B cell (primary cell): ENCODE results near the gene CRTC3. TPM values are rescaled to one million over a fixed set of nuclear protein-coding genes. Genes with fewer than 3 reads are reported as not detected.
"Not testable (repeated sequence)": the region's sequence is repeated elsewhere in the genome, so short reads cannot be mapped to it uniquely, and the experiment has no call there.

ENCODE experiments used
- ATAC-seq: fragments of 200-7000 bp; cut with Tn5 transposase; one replicate; pipeline ENCODE4 v1.10.0; 2021; ENCODE audit warnings: low read depth, mild to moderate bottlenecking, moderate number of reproducible peaks, moderate library complexity
- CTCF ChIA-PET: fragments of 350-600 bp; sonication (Branson Sonifier 250); formaldehyde crosslinking; loops from one replicate; lab custom pipeline; 2021; ENCODE audit warnings: antibody characterized with exemption, inconsistent platforms; lab: Charles Lee
- POLR2A ChIA-PET: fragments of 350-600 bp; sonication (Branson Sonifier 250); formaldehyde crosslinking; loops from one replicate; lab custom pipeline; 2021; ENCODE audit warnings: antibody characterized with exemption; lab: Charles Lee
- DNase-seq: peaks from one replicate; pipeline ENCODE4 v3.0.0; 2013
- H2AFZ ChIP-seq: 2 replicates; pipeline ENCODE4 v1.6.1; 2012; ENCODE audit warnings: mild to moderate bottlenecking, low read depth, low read length; ENCODE audit not compliant: insufficient read depth, poor library complexity, severe bottlenecking
- H3K27ac ChIP-seq, 2 donors: 1 replicate in 1 of 2; 2 replicates in 1 of 2; pipeline ENCODE4 v1.5.1; 2012 to 2013; ENCODE audit warnings: low read length in 2 of 2, mild to moderate bottlenecking in 2 of 2, moderate library complexity in 1 of 2
- H3K27me3 ChIP-seq, 4 experiments: fragments of 200-600 bp in 1 of 4; sonication (generic) in 1 of 4; replicated peaks in 1 of 4; 1 replicate in 2 of 4; 2 replicates in 2 of 4; pipeline versions ENCODE4 v1.6.1 to v1.7.0; 2013 to 2016; ENCODE audit warnings: low read length in 3 of 4, mild to moderate bottlenecking in 2 of 4, mixed read lengths in 1 of 4, moderate library complexity in 1 of 4; ENCODE audit not compliant: insufficient read depth in 4 of 4, control insufficient read depth in 3 of 4; ENCODE audit errors: control extremely low read depth in 1 of 4
- H3K36me3 ChIP-seq, 2 experiments: replicated peaks in 1 of 2; 1 replicate in 1 of 2; 2 replicates in 1 of 2; pipeline versions ENCODE4 v1.6.1 to v1.7.1; 2013; ENCODE audit warnings: low read length in 1 of 2; ENCODE audit not compliant: insufficient read depth in 2 of 2, control insufficient read depth in 1 of 2; ENCODE audit errors: control extremely low read depth in 1 of 2, extremely low read depth in 1 of 2
- H3K4me1 ChIP-seq, 2 donors: fragments of 200-600 bp in 1 of 2; sonication (generic) in 1 of 2; 1 replicate in 1 of 2; 2 replicates in 1 of 2; pipeline versions ENCODE4 v1.5.1 to v1.6.1; 2013 to 2017; ENCODE audit warnings: low read length in 2 of 2; ENCODE audit not compliant: control insufficient read depth in 2 of 2, insufficient read depth in 2 of 2
- H3K4me2 ChIP-seq: replicated peaks from 2 replicates; pipeline ENCODE3; 2012; ENCODE audit warnings: mild to moderate bottlenecking, low read depth, low read length; ENCODE audit not compliant: poor library complexity, severe bottlenecking
- H3K4me3 ChIP-seq, 5 experiments: fragments of 200-600 bp in 1 of 5; sonication (generic) in 1 of 5; 1 replicate in 3 of 5; 2 replicates in 2 of 5; pipeline versions ENCODE4 v1.5.1 to v1.7.0; 2011 to 2016; ENCODE audit warnings: low read length in 4 of 5, mild to moderate bottlenecking in 4 of 5, low read depth in 2 of 5, control low read depth in 1 of 5, moderate library complexity in 1 of 5; ENCODE audit not compliant: insufficient read depth in 1 of 5; ENCODE audit errors: control extremely low read depth in 1 of 5, extremely low read depth in 1 of 5
- H3K79me2 ChIP-seq: fragments of 200-600 bp; sonication (generic); one replicate; pipeline ENCODE4 v1.6.0; 2016; ENCODE audit warnings: low read length; ENCODE audit not compliant: control insufficient read depth, insufficient read depth
- H3K9ac ChIP-seq: fragments of 200-600 bp; sonication (generic); 2 replicates; pipeline ENCODE4 v1.6.1; 2017; ENCODE audit warnings: mild to moderate bottlenecking, low read length, moderate library complexity
- H3K9me3 ChIP-seq, 3 donors: one replicate each; pipeline versions ENCODE4 v1.6.1 to v1.7.1; 2013; ENCODE audit warnings: low read length in 2 of 3; ENCODE audit not compliant: control insufficient read depth in 2 of 3, insufficient read depth in 1 of 3; ENCODE audit errors: control extremely low read depth in 1 of 3
- H4K20me1 ChIP-seq: 2 replicates; pipeline ENCODE4 v1.6.0; 2012; ENCODE audit warnings: mild to moderate bottlenecking, low read length; ENCODE audit not compliant: insufficient read depth, control insufficient read depth, poor library complexity, severe bottlenecking
- H3K27ac Mint-ChIP-seq: one replicate; pipeline ENCODE4 v1.8.0; 2021; ENCODE audit warnings: mixed read lengths
- H3K27me3 Mint-ChIP-seq: one replicate; pipeline ENCODE4 v1.8.0; 2021; ENCODE audit warnings: mixed read lengths
- H3K4me1 Mint-ChIP-seq: one replicate; pipeline ENCODE4 v1.8.0; 2021; ENCODE audit warnings: mixed read lengths
- H3K4me3 Mint-ChIP-seq: one replicate; pipeline ENCODE4 v1.8.0; 2021; ENCODE audit warnings: mixed read lengths
- H3K9me3 Mint-ChIP-seq: one replicate; pipeline ENCODE4 v1.8.0; 2022; ENCODE audit warnings: mixed read lengths; ENCODE audit not compliant: insufficient read depth
- CTCF ChIP-seq: fragments of 200-600 bp; IDR thresholded peaks from one replicate; pipeline ENCODE4 v1.8.0; 2022; ENCODE audit warnings: antibody characterized with exemption, mild to moderate bottlenecking
- EZH2 ChIP-seq: IDR thresholded peaks from 2 replicates; pipeline ENCODE4 v1.6.1; 2012; ENCODE audit warnings: borderline replicate concordance, low read depth, mild to moderate bottlenecking, moderate library complexity, low read length; ENCODE audit not compliant: insufficient read depth, poor library complexity, severe bottlenecking
- whole genome bisulfite sequencing: methylation state at CpG from one replicate; pipeline ENCODE4 v1.1.5; 2013; ENCODE audit warnings: missing lambda C conversion rate; ENCODE audit not compliant: insufficient coverage; 5-methylcytosine and 5-hydroxymethylcytosine counted together
- intact Hi-C: fragments of 100-400 bp; cut with micrococcal nuclease; formaldehyde crosslinking; loops from one replicate; pipeline ENCODE4 v1.10.0; 2022
- polyA plus RNA-seq: library from polyadenylated mRNA; depleted of rRNA; stranded (reverse); fragments of >200 nt; gene quantifications from 2 replicates; pipeline ENCODE4 v1.2.3, GENCODE V29; 2012
- total RNA-seq, 2 donors: library from RNA; stranded (reverse); fragments of 120-200 nt in 1 of 2; gene quantifications; 1 replicate in 1 of 2; 2 replicates in 1 of 2; pipeline versions ENCODE4 v1.2.3 to v1.2.4, GENCODE V29; 2013 to 2022

CRTC3 gene
- total and polyA plus RNA-seq, 2 donors (not counting 1 experiment from before 2014, with no cell fraction given): 34.7 to 95.8 TPM

- H4K20me1 ChIP-seq: no peaks in the 10 kb centered on the region
- Mint-ChIP-seq H3K27me3 (no peaks in the 10 kb centered on the region), H3K27ac (no peak overlapping the region), H3K9me3 (no peaks in the 10 kb centered on the region), H3K4me1 (no peaks in the 10 kb centered on the region), H3K4me3 (no peak overlapping the region)
- whole genome bisulfite sequencing: no CpG with 5 or more reads among the region's 3 CpGs
- TF ChIP-seq CTCF (no peak), EZH2 (no peak)
- H3K4me3 ChIP-seq: no peak overlapping the region
- POLR2A ChIA-PET: interaction anchor here (0.6 kb wide), 1 partner anchor 187 kb away, joined by 4 read pairs; no protein-coding TSS in a partner anchor
- no peaks in the 10 kb centered on the region for H3K27me3 ChIP-seq
- H3K9me3 ChIP-seq: no peaks in the 10 kb centered on the region
- no peak overlapping the region for H3K27ac ChIP-seq
- intact Hi-C loops: no loop called here
- peaks cover 2% of the 10 kb centered on the region for H3K79me2 ChIP-seq
- H3K9ac ChIP-seq: no peak overlapping the region
- CTCF ChIA-PET: interaction anchor here (2.2 kb wide), 1 partner anchor 313 kb away, joined by 4 read pairs; no protein-coding TSS in a partner anchor
- no peak overlapping the region for H3K4me2 ChIP-seq
- DNase-seq (no peak), ATAC-seq (no peak)
- H3K4me1 ChIP-seq: no peaks in the 10 kb centered on the region
- no peak overlapping the region for H2AFZ ChIP-seq
- peaks cover 13 to 68% of the 10 kb centered on the region in 2 experiments for H3K36me3 ChIP-seq
Measured at GRCh38 chr15:90633360-90633759, 103.6 kb downstream of the CRTC3 start.

- H3K4me1 Mint-ChIP-seq: not testable (repeated sequence)
Measured at GRCh38 chr15:90636993-90637392, 107.3 kb downstream of the CRTC3 start.

More at GRCh38 chr15:90636993-90637392, 107.3 kb downstream of the CRTC3 start:
- H3K9ac ChIP-seq, H3K27me3 Mint-ChIP-seq, H3K79me2 ChIP-seq, ATAC-seq, H2AFZ ChIP-seq, H3K9me3 Mint-ChIP-seq, H3K27ac Mint-ChIP-seq, H3K4me3 ChIP-seq, POLR2A ChIA-PET, H3K4me3 Mint-ChIP-seq, H3K27ac ChIP-seq, intact Hi-C loops, DNase-seq, H3K27me3 ChIP-seq, H3K9me3 ChIP-seq, CTCF ChIA-PET, H3K4me2 ChIP-seq, H3K4me1 ChIP-seq, H4K20me1 ChIP-seq: not testable (repeated sequence)
- no CpG with 5 or more reads among the region's 3 CpGs for WGBS
- peaks cover 6 to 67% of the 10 kb centered on the region in 2 experiments for H3K36me3 ChIP-seq
